Stimulated activated naive B cell treated with anti-CD40 and anti-IgM and Interleukin-4, amounts not matched to agents 10 μg/mL and 1 μg/mL and 100 μg/mL, for 72 hours (primary cell): ENCODE measurements around the gene INCENP.
"Not testable (repeated sequence)": the region's sequence is repeated elsewhere in the genome, so short reads cannot be mapped to it uniquely, and the experiment has no call there.

ENCODE experiments used
- ATAC-seq, 2 donors: fragments of 150-1000 bp; cut with Tn5 transposase; replicated peaks; 2 replicates each; pipeline ENCODE4 v1.10.0; 2021; ENCODE audit warnings: moderate library complexity in 1 of 2
- DNase-seq: peaks from one replicate; pipeline ENCODE4 v3.0.0; 2021
- H3K27ac Mint-ChIP-seq: one replicate; pipeline ENCODE4 v1.8.0; 2022; ENCODE audit warnings: mild to moderate bottlenecking, mixed read lengths
- H3K27me3 Mint-ChIP-seq, 2 donors: one replicate each; pipeline ENCODE4 v1.8.0; 2022; ENCODE audit warnings: mixed read lengths in 2 of 2
- H3K36me3 Mint-ChIP-seq, 2 donors: one replicate each; pipeline ENCODE4 v1.8.0; 2022; ENCODE audit warnings: mixed read lengths in 2 of 2, mild to moderate bottlenecking in 1 of 2
- H3K4me1 Mint-ChIP-seq, 2 donors: one replicate each; pipeline ENCODE4 v1.8.0; 2022; ENCODE audit warnings: mixed read lengths in 2 of 2, mild to moderate bottlenecking in 1 of 2
- H3K4me3 Mint-ChIP-seq, 2 donors: one replicate each; pipeline ENCODE4 v1.8.0; 2022; ENCODE audit warnings: mild to moderate bottlenecking in 2 of 2, mixed read lengths in 2 of 2, moderate library complexity in 1 of 2
- H3K9me3 Mint-ChIP-seq, 2 donors: one replicate each; pipeline ENCODE4 v1.8.0; 2022; ENCODE audit warnings: mixed read lengths in 2 of 2, mild to moderate bottlenecking in 1 of 2

Gene INCENP

GRCh38 chr11:62123669-62124185, at the start of gene INCENP:
Gene INCENP, plus strand, starts transcription at chr11:62124011. Its CDS starts 4,151 bp downstream, at chr11:62128162.
- H3K4me1 Mint-ChIP-seq: peaks cover 14 to 24% of the 10 kb centered on the region in 2 donors
- no peaks in the 10 kb centered on the region for H3K27me3 Mint-ChIP-seq
- H3K27ac Mint-ChIP-seq: peak within 1 kb of the TSS; percentile 96
- H3K4me3 Mint-ChIP-seq: peak within 1 kb of the TSS; percentile 98
- H3K36me3 Mint-ChIP-seq: peaks cover 9 to 12% of the 10 kb centered on the region in 2 donors
- DNase-seq (peak; percentile 97), ATAC-seq (peak; percentile 98 to 99)
- no peaks in the 10 kb centered on the region for H3K9me3 Mint-ChIP-seq

- H3K27me3 Mint-ChIP-seq: no peaks in the 10 kb centered on the region
- H3K4me1 Mint-ChIP-seq: no peaks in the 10 kb centered on the region
- no peak overlapping the region for H3K4me3 Mint-ChIP-seq
- DNase-seq (no peak), ATAC-seq (no peak)
- H3K9me3 Mint-ChIP-seq: no peaks in the 10 kb centered on the region
- H3K27ac Mint-ChIP-seq: no peak overlapping the region
- H3K36me3 Mint-ChIP-seq: no peaks in the 10 kb centered on the region
These were observed 48.4 kb upstream of the INCENP start for GRCh38 chr11:62075438-62075837.

- Mint-ChIP-seq H3K4me1 (peaks cover 5 to 8% of the 10 kb centered on the region in 2 donors), H3K9me3 (no peaks in the 10 kb centered on the region), H3K27ac (no peak overlapping the region), H3K4me3 (no peak overlapping the region), H3K27me3 (no peaks in the 10 kb centered on the region), H3K36me3 (no peaks in the 10 kb centered on the region)
- ATAC-seq (no peak), DNase-seq (no peak)
These were observed 46.7 kb upstream of the INCENP start for GRCh38 chr11:62077132-62077531.

GRCh38 chr11:62081378-62082291, 42.2 kb upstream of the INCENP start:
- Mint-ChIP-seq H3K4me3 (peak overlapping the region in 1 of 2 donors; percentile 56), H3K4me1 (peaks cover 5 to 10% of the 10 kb centered on the region in 2 donors), H3K36me3 (no peaks in the 10 kb centered on the region), H3K27ac (no peak overlapping the region), H3K9me3 (no peaks in the 10 kb centered on the region), H3K27me3 (no peaks in the 10 kb centered on the region)
- DNase-seq (peak; percentile 44), ATAC-seq (peak; percentile 70 to 73)

- H3K27me3 Mint-ChIP-seq: no peaks in the 10 kb centered on the region
- H3K4me1 Mint-ChIP-seq: peaks cover 5 to 10% of the 10 kb centered on the region in 2 donors
- peak overlapping the region in 1 of 2 donors; percentile 56 for H3K4me3 Mint-ChIP-seq
- ATAC-seq: no peak
- no peak for DNase-seq
- no peak overlapping the region for H3K27ac Mint-ChIP-seq
- H3K36me3 Mint-ChIP-seq: no peaks in the 10 kb centered on the region
- H3K9me3 Mint-ChIP-seq: no peaks in the 10 kb centered on the region
These were observed 41.5 kb upstream of the INCENP start for GRCh38 chr11:62082292-62082657.

GRCh38 chr11:62084801-62085200, 39.0 kb upstream of the INCENP start:
- not testable (repeated sequence) for H3K4me3 Mint-ChIP-seq, ATAC-seq, H3K9me3 Mint-ChIP-seq, DNase-seq, H3K27ac Mint-ChIP-seq, H3K27me3 Mint-ChIP-seq, H3K36me3 Mint-ChIP-seq
- H3K4me1 Mint-ChIP-seq: peaks cover 5 to 10% of the 10 kb centered on the region in 2 donors

GRCh38 chr11:62087694-62088093, 36.1 kb upstream of the INCENP start:
- Mint-ChIP-seq H3K36me3 (peaks cover 0 to 2% of the 10 kb centered on the region in 2 donors), H3K4me3 (no peak overlapping the region), H3K27ac (no peak overlapping the region), H3K4me1 (no peaks in the 10 kb centered on the region), H3K9me3 (peaks cover 0 to 4% of the 10 kb centered on the region in 2 donors), H3K27me3 (peaks cover 0 to 4% of the 10 kb centered on the region in 2 donors)
- ATAC-seq: no peak
- DNase-seq: no peak

- Mint-ChIP-seq H3K9me3 (peaks cover 0 to 4% of the 10 kb centered on the region in 2 donors), H3K27ac (no peak overlapping the region), H3K27me3 (peaks cover 0 to 4% of the 10 kb centered on the region in 2 donors), H3K4me3 (no peak overlapping the region), H3K4me1 (no peaks in the 10 kb centered on the region), H3K36me3 (peaks cover 0 to 2% of the 10 kb centered on the region in 2 donors)
- ATAC-seq (no peak), DNase-seq (no peak)
These were observed 35.4 kb upstream of the INCENP start for GRCh38 chr11:62088331-62088933.

- peaks cover 0 to 5% of the 10 kb centered on the region in 2 donors for H3K27me3 Mint-ChIP-seq
- ATAC-seq (no peak), DNase-seq (no peak)
- H3K36me3 Mint-ChIP-seq: no peaks in the 10 kb centered on the region
- peaks cover 0 to 4% of the 10 kb centered on the region in 2 donors for H3K9me3 Mint-ChIP-seq
- H3K4me3 Mint-ChIP-seq: no peak overlapping the region
- peaks cover 5 to 6% of the 10 kb centered on the region in 2 donors for H3K4me1 Mint-ChIP-seq
- no peak overlapping the region for H3K27ac Mint-ChIP-seq
These were observed 20.7 kb upstream of the INCENP start for GRCh38 chr11:62103141-62103540.

- Mint-ChIP-seq H3K9me3 (peaks cover 0 to 4% of the 10 kb centered on the region in 2 donors), H3K27ac (no peak overlapping the region), H3K36me3 (no peaks in the 10 kb centered on the region), H3K27me3 (peaks cover under 1 to 7% of the 10 kb centered on the region in 2 donors), H3K4me3 (no peak overlapping the region), H3K4me1 (peaks cover 5 to 6% of the 10 kb centered on the region in 2 donors)
- DNase-seq (no peak), ATAC-seq (no peak)
These were observed 19.8 kb upstream of the INCENP start for GRCh38 chr11:62103986-62104385.

GRCh38 chr11:62104816-62105653, 18.8 kb upstream of the INCENP start:
- Mint-ChIP-seq H3K36me3 (no peaks in the 10 kb centered on the region), H3K9me3 (peaks cover 0 to 4% of the 10 kb centered on the region in 2 donors), H3K4me1 (peaks cover 5 to 6% of the 10 kb centered on the region in 2 donors), H3K27ac (no peak overlapping the region), H3K27me3 (peaks cover 6 to 12% of the 10 kb centered on the region in 2 donors), H3K4me3 (peak overlapping the region; percentile 57 to 66)
- no peak for DNase-seq
- ATAC-seq: peak; percentile 7 to 20

- Mint-ChIP-seq H3K4me3 (peak overlapping the region; percentile 57 to 66), H3K36me3 (no peaks in the 10 kb centered on the region), H3K27ac (no peak overlapping the region), H3K9me3 (peaks cover 0 to 4% of the 10 kb centered on the region in 2 donors), H3K27me3 (peaks cover 6 to 9% of the 10 kb centered on the region in 2 donors), H3K4me1 (peaks cover 3 to 6% of the 10 kb centered on the region in 2 donors)
- no peak for ATAC-seq
- DNase-seq: no peak
These were observed 18.1 kb upstream of the INCENP start for GRCh38 chr11:62105667-62106191.

- peaks cover 0 to 4% of the 10 kb centered on the region in 2 donors for H3K9me3 Mint-ChIP-seq
- H3K4me1 Mint-ChIP-seq: peaks cover 3 to 11% of the 10 kb centered on the region in 2 donors
- no peak overlapping the region for H3K27ac Mint-ChIP-seq
- no peaks in the 10 kb centered on the region for H3K36me3 Mint-ChIP-seq
- peaks cover 6 to 12% of the 10 kb centered on the region in 2 donors for H3K27me3 Mint-ChIP-seq
- no peak overlapping the region for H3K4me3 Mint-ChIP-seq
- DNase-seq (peak; percentile 18), ATAC-seq (peak; percentile 53 to 58)
These were observed 15.6 kb upstream of the INCENP start for GRCh38 chr11:62108017-62108750.
